Type B pancreatic cell (in vitro differentiated cells): ENCODE measurements around the gene MAGI3. TPM values are rescaled to one million over a fixed set of nuclear protein-coding genes. Genes with fewer than 3 reads are reported as not detected.

ENCODE experiments used
- DNase-seq: peaks from one replicate; pipeline ENCODE4 v3.0.0; 2021; ENCODE audit warnings: mixed read lengths; ENCODE audit not compliant: unreplicated experiment; ENCODE audit errors: extremely low spot score
- H3K27ac Mint-ChIP-seq: 2 replicates; pipeline ENCODE4 v1.8.0; 2021; ENCODE audit warnings: mild to moderate bottlenecking, mixed read lengths
- H3K27me3 Mint-ChIP-seq: 2 replicates; pipeline ENCODE4 v1.8.0; 2021; ENCODE audit warnings: mixed read lengths
- H3K36me3 Mint-ChIP-seq: 2 replicates; pipeline ENCODE4 v1.8.0; 2021; ENCODE audit warnings: mixed read lengths
- H3K4me1 Mint-ChIP-seq: one replicate; pipeline ENCODE4 v1.8.0; 2021; ENCODE audit warnings: mixed read lengths; ENCODE audit not compliant: unreplicated experiment
- H3K4me3 Mint-ChIP-seq: 2 replicates; pipeline ENCODE4 v1.8.0; 2021; ENCODE audit warnings: mild to moderate bottlenecking, mixed read lengths
- H3K9me3 Mint-ChIP-seq: 2 replicates; pipeline ENCODE4 v1.8.0; 2021; ENCODE audit warnings: mixed read lengths
- CTCF ChIP-seq: fragments of 200-600 bp; sonication (generic); conservative IDR thresholded peaks from 2 replicates; pipeline ENCODE4 v1.5.0; 2021; ENCODE audit warnings: antibody characterized with exemption, mild to moderate bottlenecking
- total RNA-seq: library from RNA; stranded (reverse); gene quantifications from 2 replicates; pipeline ENCODE4 v1.2.1, GENCODE V29; 2021; ENCODE audit warnings: low replicate concordance

MAGI3 gene
- total RNA-seq, 1 donor from 2014 or later = 19.2 TPM

DNA sequence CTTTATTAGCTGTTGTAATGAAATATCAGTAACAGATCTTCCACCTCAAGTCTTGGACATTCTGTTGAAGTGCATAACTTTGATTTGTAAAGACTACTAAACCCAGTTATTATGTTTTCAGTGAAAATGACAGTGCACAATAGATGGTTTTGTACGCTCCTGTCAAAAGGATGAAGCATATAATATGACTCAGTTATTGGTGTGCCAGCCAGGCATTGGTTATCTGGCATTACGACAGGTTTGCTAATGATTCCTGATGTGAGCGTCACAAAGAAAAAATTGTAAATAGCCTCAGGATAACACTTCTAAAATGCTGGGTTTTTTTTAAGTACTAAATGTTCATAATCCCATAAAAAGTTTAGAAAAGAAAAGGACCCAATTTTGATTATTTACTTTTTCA is 147.9 kb downstream of the MAGI3 start:
- Mint-ChIP-seq H3K9me3 (peaks cover 4% of the 10 kb centered on the region), H3K4me3 (no peak overlapping the region), H3K36me3 (no peaks in the 10 kb centered on the region), H3K4me1 (peaks cover 34% of the 10 kb centered on the region), H3K27me3 (no peaks in the 10 kb centered on the region), H3K27ac (no peak overlapping the region)
- no peak for DNase-seq
- no peak for TF ChIP-seq CTCF

- no peak for TF ChIP-seq CTCF
- Mint-ChIP-seq H3K27ac (no peak overlapping the region), H3K36me3 (no peaks in the 10 kb centered on the region), H3K27me3 (no peaks in the 10 kb centered on the region), H3K9me3 (peaks cover 4% of the 10 kb centered on the region), H3K4me3 (no peak overlapping the region), H3K4me1 (peaks cover 21% of the 10 kb centered on the region)
- no peak for DNase-seq
Observed at GRCh38 chr1:113540335-113540734, 150.0 kb downstream of the MAGI3 start.

- Mint-ChIP-seq H3K9me3 (peaks cover 4% of the 10 kb centered on the region), H3K4me3 (no peak overlapping the region), H3K4me1 (peaks cover 21% of the 10 kb centered on the region), H3K27ac (no peak overlapping the region), H3K36me3 (no peaks in the 10 kb centered on the region), H3K27me3 (no peaks in the 10 kb centered on the region)
- no peak for DNase-seq
- no peak for TF ChIP-seq CTCF
Observed at GRCh38 chr1:113541106-113541505, 150.8 kb downstream of the MAGI3 start.

GRCh38 chr1:113542221-113542701 is 151.9 kb downstream of the MAGI3 start:
- Mint-ChIP-seq H3K36me3 (no peaks in the 10 kb centered on the region), H3K9me3 (peaks cover 4% of the 10 kb centered on the region), H3K27ac (no peak overlapping the region), H3K4me1 (peaks cover 11% of the 10 kb centered on the region), H3K4me3 (no peak overlapping the region), H3K27me3 (no peaks in the 10 kb centered on the region)
- DNase-seq = no peak
- no peak for TF ChIP-seq CTCF

DNA sequence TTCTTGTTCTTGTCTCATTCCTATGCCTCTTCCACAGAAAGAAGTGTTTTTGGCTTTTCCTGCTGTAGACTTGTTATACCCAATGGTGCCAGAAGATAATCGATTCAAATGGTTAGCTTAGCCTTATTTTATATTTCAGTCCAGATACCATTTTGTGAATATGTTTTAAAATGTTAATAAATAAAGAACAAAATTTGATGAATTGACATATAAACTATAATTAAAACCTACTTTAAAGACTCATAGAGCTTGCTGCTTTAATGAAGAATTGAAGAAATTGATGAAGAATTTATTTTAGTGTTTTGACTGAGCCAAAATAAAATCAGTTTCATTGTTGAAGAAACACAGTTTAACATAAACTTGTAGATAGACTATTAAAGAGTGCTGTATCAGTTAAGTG is 152.8 kb downstream of the MAGI3 start:
- Mint-ChIP-seq H3K27me3 (no peaks in the 10 kb centered on the region), H3K4me1 (peaks cover 10% of the 10 kb centered on the region), H3K27ac (no peak overlapping the region), H3K36me3 (no peaks in the 10 kb centered on the region), H3K9me3 (peaks cover 3% of the 10 kb centered on the region), H3K4me3 (no peak overlapping the region)
- no peak for TF ChIP-seq CTCF
- no peak for DNase-seq

- H3K9me3 Mint-ChIP-seq = no peaks in the 10 kb centered on the region
Observed at GRCh38 chr1:113545210-113545609, 154.9 kb downstream of the MAGI3 start.

More at GRCh38 chr1:113545210-113545609, 154.9 kb downstream of the MAGI3 start:
- Mint-ChIP-seq H3K27ac (no peak overlapping the region), H3K4me1 (peaks cover 8% of the 10 kb centered on the region), H3K27me3 (no peaks in the 10 kb centered on the region), H3K36me3 (no peaks in the 10 kb centered on the region), H3K4me3 (no peak overlapping the region)
- no peak for TF ChIP-seq CTCF
- no peak for DNase-seq
